D341Med (cell line): ENCODE data around the gene TEAD1.
"Not testable (repeated sequence)": the region's sequence is repeated elsewhere in the genome, so short reads cannot be mapped to it uniquely, and the experiment has no call there.

ENCODE experiments used
- DNase-seq: peaks from one replicate; pipeline ENCODE4 v3.0.0; 2012; ENCODE audit warnings: low spot score

Gene TEAD1

DNA sequence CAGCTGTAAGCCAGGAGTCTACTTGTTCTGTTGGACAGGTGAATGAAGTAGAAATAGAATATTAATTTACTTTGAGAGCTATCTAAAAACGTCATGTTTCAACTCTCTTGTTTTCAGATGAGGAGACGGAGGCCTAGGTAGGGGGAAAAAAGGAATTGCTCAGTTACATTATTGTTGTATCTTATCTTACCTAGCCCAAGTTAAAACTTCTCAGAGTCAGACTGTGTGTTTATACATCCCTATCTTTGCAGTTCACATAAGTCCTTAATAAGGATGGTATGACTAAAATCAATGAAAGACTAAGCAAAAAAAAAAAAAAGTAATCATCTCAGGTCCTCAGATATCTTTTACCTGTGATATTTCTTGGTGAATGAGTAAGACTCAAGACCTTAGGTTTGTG lies 62.8 kb downstream of the TEAD1 start:
- DNase-seq: no peak

GRCh38 chr11:12741671-12742216 lies 67.5 kb downstream of the TEAD1 start:
- no peak for DNase-seq

DNA sequence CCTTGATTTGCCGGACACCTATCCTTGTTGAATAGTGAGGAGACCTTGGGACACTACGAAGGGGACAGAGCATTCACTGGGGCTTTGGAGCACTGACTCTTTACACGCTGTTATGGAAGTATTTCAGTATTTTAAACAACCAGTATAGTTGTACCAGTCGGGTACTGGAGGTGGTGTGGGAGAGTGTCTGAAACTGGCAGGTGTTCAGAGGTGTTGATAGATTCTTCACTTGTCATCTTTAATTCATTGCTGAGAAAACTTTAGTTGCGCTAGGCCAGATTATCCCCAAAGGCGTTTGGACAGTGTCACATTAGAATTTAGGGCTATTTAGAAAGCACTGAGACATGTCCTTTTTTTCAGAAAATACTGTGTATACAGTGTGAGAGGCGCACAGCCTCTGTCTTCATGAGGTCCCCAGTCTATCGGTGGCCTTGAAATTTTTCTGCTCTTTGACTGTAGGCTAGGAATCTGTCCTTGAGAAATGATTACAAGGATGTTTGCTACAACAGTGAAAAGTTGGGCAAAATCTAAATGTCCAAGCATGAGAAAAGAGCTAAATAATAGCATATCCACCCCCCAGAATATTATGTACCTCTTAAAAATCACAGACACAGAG lies 69.7 kb downstream of the TEAD1 start:
- no peak for DNase-seq

GRCh38 chr11:12744826-12745502 lies 70.7 kb downstream of the TEAD1 start:
- no peak for DNase-seq

DNA sequence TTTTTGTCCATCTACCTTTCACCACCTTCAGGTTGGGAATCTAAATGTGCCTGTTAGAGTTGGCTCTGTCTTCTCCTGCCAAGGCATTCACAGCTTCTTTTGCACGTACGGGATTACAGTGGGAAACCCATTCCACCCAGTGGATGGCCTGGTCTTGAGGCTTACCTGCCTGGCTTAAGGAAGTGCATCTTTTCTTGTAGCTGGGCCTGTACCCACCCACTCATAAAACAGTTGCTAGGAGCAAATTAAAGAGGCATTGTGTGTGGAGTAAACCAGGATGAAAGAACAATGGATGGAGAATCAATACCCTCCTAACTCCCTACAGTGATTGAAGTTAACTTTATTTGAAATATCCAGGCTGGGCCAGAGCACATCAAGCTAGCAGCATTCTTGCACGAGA lies 71.6 kb downstream of the TEAD1 start:
- no peak for DNase-seq

- DNase-seq: peak; percentile 87
Measured at GRCh38 chr11:12746593-12747097, 72.4 kb downstream of the TEAD1 start.

- no peak for DNase-seq
Measured at GRCh38 chr11:12748561-12748960, 74.3 kb downstream of the TEAD1 start.

- DNase-seq: no peak
Measured at GRCh38 chr11:12749442-12749841, 75.2 kb downstream of the TEAD1 start.

- no peak for DNase-seq
Measured at GRCh38 chr11:12750181-12750580, 76.0 kb downstream of the TEAD1 start.

- no peak for DNase-seq
Measured at GRCh38 chr11:12752868-12753524, 78.8 kb downstream of the TEAD1 start.

GRCh38 chr11:12754021-12754420 lies 79.8 kb downstream of the TEAD1 start:
- DNase-seq: no peak

GRCh38 chr11:12754582-12755234 lies 80.5 kb downstream of the TEAD1 start:
- DNase-seq: no peak

- DNase-seq: peak; percentile 57
Measured at GRCh38 chr11:12755510-12756453, 81.6 kb downstream of the TEAD1 start.

DNA sequence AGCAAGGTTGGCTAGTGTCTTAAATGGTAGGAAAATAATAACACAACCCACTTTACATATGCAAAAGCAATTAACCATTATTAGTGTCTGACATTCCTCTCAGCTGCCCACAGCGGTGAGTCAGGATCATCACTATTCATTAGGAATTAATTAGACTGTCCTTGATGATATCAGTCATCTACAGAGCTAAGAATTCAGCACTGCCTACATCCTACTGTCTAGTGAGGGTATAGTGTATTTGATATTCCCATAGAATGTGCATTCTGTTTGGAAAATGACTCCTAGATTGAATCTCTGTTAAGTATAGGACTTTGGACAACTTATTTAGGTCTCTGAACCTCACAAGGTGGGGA lies 82.2 kb downstream of the TEAD1 start:
- no peak for DNase-seq

- DNase-seq: no peak
Measured at GRCh38 chr11:12756867-12757266, 82.6 kb downstream of the TEAD1 start.

- DNase-seq: no peak
Measured at GRCh38 chr11:12757416-12757815, 83.2 kb downstream of the TEAD1 start.

GRCh38 chr11:12758117-12758516 lies 83.9 kb downstream of the TEAD1 start:
- not testable (repeated sequence) for DNase-seq

DNA sequence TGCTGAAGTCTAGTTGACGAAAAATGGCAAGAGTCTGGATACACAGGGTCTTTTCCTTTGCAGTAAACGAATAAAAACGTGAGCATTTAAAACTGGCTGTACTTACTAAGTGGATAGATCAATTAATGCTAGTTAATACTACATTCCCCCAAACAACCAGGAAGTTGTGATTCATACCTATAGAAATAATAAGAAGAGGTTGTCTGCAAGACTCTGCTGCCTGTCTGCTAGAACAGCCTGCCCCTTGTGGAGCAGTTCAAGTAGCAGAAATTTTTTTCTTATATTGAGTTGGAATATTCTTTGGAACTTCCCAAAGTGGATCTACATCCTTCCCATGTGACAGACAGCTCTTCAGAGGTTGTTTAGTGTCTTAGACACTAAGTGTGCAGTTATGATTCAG lies 86.8 kb downstream of the TEAD1 start:
- DNase-seq: no peak

DNA sequence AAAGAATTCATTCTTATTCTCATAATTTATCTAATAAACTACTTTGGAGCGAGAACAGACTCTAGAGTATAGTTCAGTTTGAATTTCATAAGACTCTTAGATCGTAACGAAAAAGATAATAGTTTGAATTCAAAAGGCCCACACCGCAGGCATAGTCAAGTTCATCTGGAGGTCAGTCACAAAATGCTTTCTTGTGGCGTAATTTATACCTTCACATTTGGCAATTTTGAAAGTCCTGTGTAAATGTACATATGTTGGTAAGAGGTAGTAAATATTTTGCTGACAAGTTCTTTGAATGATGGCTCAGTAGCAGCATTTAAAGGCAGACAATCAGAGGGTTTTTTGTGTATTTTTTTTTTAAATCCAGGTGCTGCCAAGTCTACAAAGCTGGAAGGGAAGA lies 88.1 kb downstream of the TEAD1 start:
- no peak for DNase-seq

DNA sequence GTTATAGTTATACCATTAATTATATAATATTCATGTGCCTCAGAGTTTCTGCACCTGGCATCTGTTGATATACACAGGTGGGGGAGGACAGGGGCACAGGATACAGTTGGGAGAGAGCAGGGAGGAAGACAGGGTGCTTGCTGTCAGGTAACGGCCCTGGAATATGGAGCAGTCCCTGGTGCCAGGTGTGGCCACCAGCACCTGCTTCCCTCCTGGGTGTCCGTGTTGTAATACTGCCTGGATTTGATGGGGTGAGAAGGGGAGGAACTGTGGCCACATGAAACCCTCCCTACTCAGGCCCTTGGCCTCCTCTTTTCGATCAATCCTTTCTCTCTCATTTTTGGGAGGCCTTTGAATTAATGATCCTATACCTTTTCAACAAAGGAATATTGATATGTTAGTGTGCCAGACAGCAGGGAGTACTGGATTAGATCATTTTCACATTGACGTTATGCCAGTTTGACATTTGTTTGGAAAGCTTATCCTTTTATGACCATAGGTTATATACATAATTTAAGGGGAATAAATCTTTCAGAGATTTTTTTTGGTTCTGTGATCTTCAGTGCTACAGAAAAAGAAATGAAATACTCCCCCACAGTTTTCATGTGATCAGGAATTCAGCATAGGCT lies 88.6 kb downstream of the TEAD1 start:
- DNase-seq: no peak
